ENCODE data around the gene LIMS2. TPM values are rescaled to one million over a fixed set of nuclear protein-coding genes. Genes with fewer than 3 reads are reported as not detected.

LIMS2 gene
- total RNA-seq, 1 experiment from 2014 or later = 8.9 TPM

DNA sequence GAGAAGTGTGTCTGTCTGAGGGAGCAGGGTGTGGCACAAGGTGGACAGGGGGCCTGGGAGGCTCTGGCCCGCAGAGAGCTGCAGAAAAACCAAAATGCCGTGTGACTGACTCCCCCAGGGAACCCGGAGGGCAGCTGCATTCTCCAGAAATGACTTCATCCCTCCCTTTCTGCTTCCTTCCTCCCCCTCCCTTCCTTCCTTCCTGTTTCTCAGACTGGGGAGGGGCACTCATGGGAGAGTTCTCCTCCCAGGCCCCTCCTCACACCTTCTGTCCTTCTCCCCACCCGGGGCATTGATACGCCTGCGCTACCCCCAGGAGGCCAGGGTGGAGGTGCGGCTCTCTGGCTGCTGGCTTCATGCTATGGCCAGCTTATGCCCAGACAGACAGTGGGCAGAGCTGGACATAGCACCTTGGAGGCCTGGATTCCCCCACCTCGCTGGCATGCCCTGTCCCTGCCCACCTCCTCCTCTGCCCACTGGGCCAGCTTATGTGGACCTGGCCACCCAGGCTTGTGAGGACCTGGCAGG, 37.5 kb downstream of the LIMS2 start:
- no peaks in the 10 kb centered on the region for H3K9me3 ChIP-seq (ENCODE audit: control insufficient read depth, insufficient read depth, low read depth, low read length)
- no peak overlapping the region for H3K27ac ChIP-seq (ENCODE audit: low read length)
- no peak for TF ChIP-seq SIN3A (IDR thresholded peaks at IDR 0.05; ENCODE audit: borderline replicate concordance, insufficient read depth, low read depth, low read length)
- ATAC-seq (peak; percentile 43), DNase-seq (ENCODE audit: low read depth, low spot score) (no peak)
- peaks cover 10% of the 10 kb centered on the region for H3K4me1 ChIP-seq (ENCODE audit: control insufficient read depth, insufficient read depth, low read length)
- no peaks in the 10 kb centered on the region for H3K27me3 ChIP-seq (ENCODE audit: control insufficient read depth, insufficient read depth, low read length)
- in situ Hi-C loops (cut with HindIII; ENCODE audit: low pct_unique_long_range_greater_than_20kb, low sequenced_read_pairs) = no loop called here
- H3K36me3 ChIP-seq (ENCODE audit: control insufficient read depth, insufficient read depth, low read length) = no peaks in the 10 kb centered on the region
- BruUV-seq (replicated peaks) = no TSS peak
- CTCF ChIA-PET = no interaction called here
- no peak overlapping the region for H3K4me3 ChIP-seq (ENCODE audit: low read depth in 2 of 2, low read length in 2 of 2)
- POLR2A ChIA-PET = no interaction called here
- intact Hi-C loops (cut with micrococcal nuclease; ENCODE audit: unreplicated experiment) = no loop called here

DNA sequence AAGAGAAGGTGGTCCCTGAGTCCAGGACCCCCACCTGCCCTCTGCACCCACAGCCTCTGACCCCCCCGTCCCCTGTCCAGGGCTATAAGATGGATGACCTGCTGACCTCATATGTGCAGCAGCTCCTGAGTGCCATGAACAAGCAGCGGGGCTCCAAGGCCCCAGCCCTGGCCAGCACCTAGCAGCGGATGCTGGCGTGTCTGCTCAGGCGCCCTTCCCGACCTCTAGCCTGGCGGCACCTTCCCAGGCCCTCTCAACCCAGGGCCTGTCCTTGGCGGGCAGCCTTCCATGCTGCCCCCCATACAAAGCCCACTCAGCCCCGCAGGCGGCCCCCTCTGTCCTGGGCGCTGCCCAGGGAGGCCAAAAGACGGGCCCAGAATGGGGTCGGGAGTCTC, 38.1 kb downstream of the LIMS2 start:
- ChIA-PET CTCF (interaction anchor here (0.6 kb wide), 1 partner anchor 539 kb away, joined by 3 read pairs; no protein-coding TSS in a partner anchor), POLR2A (no interaction called here)
- H3K9me3 ChIP-seq (ENCODE audit: control insufficient read depth, insufficient read depth, low read depth, low read length) = no peaks in the 10 kb centered on the region
- H3K4me3 ChIP-seq (ENCODE audit: low read depth in 2 of 2, low read length in 2 of 2) = no peak overlapping the region
- intact Hi-C loops (cut with micrococcal nuclease; ENCODE audit: unreplicated experiment) = no loop called here
- TF ChIP-seq TCF7L2 (IDR thresholded peaks at IDR 0.05; ENCODE audit: low read depth, low read length) (no peak), POLR2AphosphoS5 (IDR thresholded peaks at IDR 0.05; ENCODE audit: low read depth, low read length) (no peak), SIN3A (IDR thresholded peaks at IDR 0.05; ENCODE audit: borderline replicate concordance, insufficient read depth, low read depth, low read length) (no peak)
- TF ChIP-seq, protein P1, sequence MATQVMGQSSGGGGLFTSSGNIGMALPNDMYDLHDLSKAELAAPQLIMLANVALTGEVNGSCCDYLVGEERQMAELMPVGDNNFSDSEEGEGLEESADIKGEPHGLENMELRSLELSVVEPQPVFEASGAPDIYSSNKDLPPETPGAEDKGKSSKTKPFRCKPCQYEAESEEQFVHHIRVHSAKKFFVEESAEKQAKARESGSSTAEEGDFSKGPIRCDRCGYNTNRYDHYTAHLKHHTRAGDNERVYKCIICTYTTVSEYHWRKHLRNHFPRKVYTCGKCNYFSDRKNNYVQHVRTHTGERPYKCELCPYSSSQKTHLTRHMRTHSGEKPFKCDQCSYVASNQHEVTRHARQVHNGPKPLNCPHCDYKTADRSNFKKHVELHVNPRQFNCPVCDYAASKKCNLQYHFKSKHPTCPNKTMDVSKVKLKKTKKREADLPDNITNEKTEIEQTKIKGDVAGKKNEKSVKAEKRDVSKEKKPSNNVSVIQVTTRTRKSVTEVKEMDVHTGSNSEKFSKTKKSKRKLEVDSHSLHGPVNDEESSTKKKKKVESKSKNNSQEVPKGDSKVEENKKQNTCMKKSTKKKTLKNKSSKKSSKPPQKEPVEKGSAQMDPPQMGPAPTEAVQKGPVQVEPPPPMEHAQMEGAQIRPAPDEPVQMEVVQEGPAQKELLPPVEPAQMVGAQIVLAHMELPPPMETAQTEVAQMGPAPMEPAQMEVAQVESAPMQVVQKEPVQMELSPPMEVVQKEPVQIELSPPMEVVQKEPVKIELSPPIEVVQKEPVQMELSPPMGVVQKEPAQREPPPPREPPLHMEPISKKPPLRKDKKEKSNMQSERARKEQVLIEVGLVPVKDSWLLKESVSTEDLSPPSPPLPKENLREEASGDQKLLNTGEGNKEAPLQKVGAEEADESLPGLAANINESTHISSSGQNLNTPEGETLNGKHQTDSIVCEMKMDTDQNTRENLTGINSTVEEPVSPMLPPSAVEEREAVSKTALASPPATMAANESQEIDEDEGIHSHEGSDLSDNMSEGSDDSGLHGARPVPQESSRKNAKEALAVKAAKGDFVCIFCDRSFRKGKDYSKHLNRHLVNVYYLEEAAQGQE (IDR thresholded peaks at IDR 0.05; ENCODE audit: insufficient read depth in 1 of 2, low read depth in 2 of 2, low read length in 1 of 2) = no peak
- TF ChIP-seq, protein P2, sequence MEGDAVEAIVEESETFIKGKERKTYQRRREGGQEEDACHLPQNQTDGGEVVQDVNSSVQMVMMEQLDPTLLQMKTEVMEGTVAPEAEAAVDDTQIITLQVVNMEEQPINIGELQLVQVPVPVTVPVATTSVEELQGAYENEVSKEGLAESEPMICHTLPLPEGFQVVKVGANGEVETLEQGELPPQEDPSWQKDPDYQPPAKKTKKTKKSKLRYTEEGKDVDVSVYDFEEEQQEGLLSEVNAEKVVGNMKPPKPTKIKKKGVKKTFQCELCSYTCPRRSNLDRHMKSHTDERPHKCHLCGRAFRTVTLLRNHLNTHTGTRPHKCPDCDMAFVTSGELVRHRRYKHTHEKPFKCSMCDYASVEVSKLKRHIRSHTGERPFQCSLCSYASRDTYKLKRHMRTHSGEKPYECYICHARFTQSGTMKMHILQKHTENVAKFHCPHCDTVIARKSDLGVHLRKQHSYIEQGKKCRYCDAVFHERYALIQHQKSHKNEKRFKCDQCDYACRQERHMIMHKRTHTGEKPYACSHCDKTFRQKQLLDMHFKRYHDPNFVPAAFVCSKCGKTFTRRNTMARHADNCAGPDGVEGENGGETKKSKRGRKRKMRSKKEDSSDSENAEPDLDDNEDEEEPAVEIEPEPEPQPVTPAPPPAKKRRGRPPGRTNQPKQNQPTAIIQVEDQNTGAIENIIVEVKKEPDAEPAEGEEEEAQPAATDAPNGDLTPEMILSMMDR (IDR thresholded peaks at IDR 0.05) = no peak
- no peak overlapping the region for H3K27ac ChIP-seq (ENCODE audit: low read length)
- in situ Hi-C loops (cut with HindIII; ENCODE audit: low pct_unique_long_range_greater_than_20kb, low sequenced_read_pairs) = no loop called here
- H3K27me3 ChIP-seq (ENCODE audit: control insufficient read depth, insufficient read depth, low read length) = no peaks in the 10 kb centered on the region
- no TSS peak for BruUV-seq (replicated peaks)
- DNase-seq (ENCODE audit: low read depth, low spot score) (no peak), ATAC-seq (no peak; the same call in 1 of the 2 replicates)
- peaks cover 10% of the 10 kb centered on the region for H3K4me1 ChIP-seq (ENCODE audit: control insufficient read depth, insufficient read depth, low read length)
- H3K36me3 ChIP-seq (ENCODE audit: control insufficient read depth, insufficient read depth, low read length) = no peaks in the 10 kb centered on the region

Measured in Panc1 (cell line).